Ecto neural progenitor cell (in vitro differentiated cells): ENCODE results near the gene MITF.

Experiments
- DNase-seq: peaks from one replicate; pipeline ENCODE4 v3.0.0-alpha.2; 2018; ENCODE audit warnings: low spot score

Gene MITF

GRCh38 chr3:69729147-69729919, 9.9 kb upstream of the MITF start:
- DNase-seq = no peak

- no peak for DNase-seq
These were observed 8.2 kb upstream of the MITF start for GRCh38 chr3:69731080-69731479.

- DNase-seq = no peak
These were observed 3.4 kb upstream of the MITF start for GRCh38 chr3:69735893-69736292.

GRCh38 chr3:69737392-69737791, 1.9 kb upstream of the MITF start:
- no peak for DNase-seq

GRCh38 chr3:69738315-69738714, 949 bp upstream of the MITF start:
- no peak for DNase-seq

GRCh38 chr3:69738859-69739203, 433 bp upstream of the MITF start:
- no peak for DNase-seq

- peak; percentile 54 for DNase-seq
These were observed 1.1 kb downstream of the MITF start for GRCh38 chr3:69740103-69741021.

GRCh38 chr3:69741032-69741767, 1.9 kb downstream of the MITF start:
- no peak for DNase-seq

GRCh38 chr3:69742391-69742790, 3.1 kb downstream of the MITF start:
- DNase-seq = no peak

- DNase-seq = no peak
These were observed 5.0 kb downstream of the MITF start for GRCh38 chr3:69743975-69744906.

GRCh38 chr3:69745505-69745904, 6.2 kb downstream of the MITF start:
- no peak for DNase-seq

GRCh38 chr3:69746119-69746518, 6.9 kb downstream of the MITF start:
- DNase-seq = no peak

- no peak for DNase-seq
These were observed 8.4 kb downstream of the MITF start for GRCh38 chr3:69747511-69748258.

GRCh38 chr3:69748503-69748902, 9.2 kb downstream of the MITF start:
- no peak for DNase-seq

GRCh38 chr3:69749461-69749860, 10.2 kb downstream of the MITF start:
- DNase-seq = no peak

- no peak for DNase-seq
These were observed 11.3 kb downstream of the MITF start for GRCh38 chr3:69750549-69750948.

GRCh38 chr3:69751074-69751476, 11.8 kb downstream of the MITF start:
- DNase-seq = no peak

- no peak for DNase-seq
These were observed 13.0 kb downstream of the MITF start for GRCh38 chr3:69752241-69752640.

GRCh38 chr3:69753179-69753775, 14.0 kb downstream of the MITF start:
- no peak for DNase-seq

- no peak for DNase-seq
These were observed 16.5 kb downstream of the MITF start for GRCh38 chr3:69755795-69756194.
